EH (cell line): Measurements from ENCODE around the gene RNF214.
A peak's percentile ranks its signal among the peaks of the same experiment; 100 is the strongest.
"Not testable (repeated sequence)": the region's sequence is repeated elsewhere in the genome, so short reads cannot be mapped to it uniquely, and the experiment has no call there.

Experiments used
- DNase-seq: peaks from one replicate; pipeline ENCODE4 v3.0.0-alpha.2; 2015; ENCODE audit warnings: low read depth

Gene RNF214

GRCh38 chr11:117197516-117198456 is 34.7 kb upstream of the RNF214 start:
- DNase-seq: peak; percentile 48

GRCh38 chr11:117198613-117199012 is 33.9 kb upstream of the RNF214 start:
- no peak for DNase-seq

GRCh38 chr11:117199053-117199915 is 33.2 kb upstream of the RNF214 start, which contains the start of gene TAGLN:
TSS of gene TAGLN (plus strand) at chr11:117199370. CDS start at chr11:117203014, 3,644 bp downstream.
- peak; percentile 99 for DNase-seq

- DNase-seq: peak; percentile 60
Measured at GRCh38 chr11:117199916-117200812, 32.3 kb upstream of the RNF214 start.

GRCh38 chr11:117200813-117201657 is 31.4 kb upstream of the RNF214 start:
- peak; percentile 25 for DNase-seq

- DNase-seq: peak; percentile 18
Measured at GRCh38 chr11:117201658-117202305, 30.7 kb upstream of the RNF214 start.

- DNase-seq: peak; percentile 31
Measured at GRCh38 chr11:117202386-117203068, 29.9 kb upstream of the RNF214 start.

- no peak for DNase-seq
Measured at GRCh38 chr11:117203069-117203407, 29.4 kb upstream of the RNF214 start.

- DNase-seq: peak; percentile 14
Measured at GRCh38 chr11:117204283-117205080, 28.0 kb upstream of the RNF214 start.

GRCh38 chr11:117205211-117205818 is 27.2 kb upstream of the RNF214 start:
- peak; percentile 17 for DNase-seq

GRCh38 chr11:117206111-117206510 is 26.4 kb upstream of the RNF214 start:
- DNase-seq: peak; percentile 14

- peak; percentile 19 for DNase-seq
Measured at GRCh38 chr11:117206859-117207258, 25.6 kb upstream of the RNF214 start.

GRCh38 chr11:117207481-117207880 is 25.0 kb upstream of the RNF214 start:
- not testable (repeated sequence) for DNase-seq

- DNase-seq: peak; percentile 51
Measured at GRCh38 chr11:117208710-117209109, 23.8 kb upstream of the RNF214 start.

- peak; percentile 63 for DNase-seq
Measured at GRCh38 chr11:117209351-117210125, 22.9 kb upstream of the RNF214 start.

- DNase-seq: peak; percentile 35
Measured at GRCh38 chr11:117210620-117211019, 21.9 kb upstream of the RNF214 start.

GRCh38 chr11:117212697-117213355 is 19.6 kb upstream of the RNF214 start:
- no peak for DNase-seq
